H9 (cell line): ENCODE results near the gene OR2T6. TPM values are rescaled to one million over a fixed set of nuclear protein-coding genes. Genes with fewer than 3 reads are reported as not detected.
"Not testable (repeated sequence)": the region's sequence is repeated elsewhere in the genome, so short reads cannot be mapped to it uniquely, and the experiment has no call there.

ENCODE experiments used
- DNase-seq: peaks from one replicate; pipeline ENCODE4 v3.0.0-alpha.2; 2017
- H2AFZ ChIP-seq: one replicate; pipeline ENCODE4 v1.6.1; 2013; ENCODE audit warnings: mild to moderate bottlenecking, low read length, control low read depth, moderate library complexity
- H2AK5ac ChIP-seq: 2 replicates; pipeline ENCODE4 v1.6.1; 2013; ENCODE audit warnings: low read length, control low read depth, mixed read lengths; ENCODE audit not compliant: insufficient read length
- H2BK120ac ChIP-seq: one replicate; pipeline ENCODE4 v1.6.1; 2013; ENCODE audit warnings: low read depth, mild to moderate bottlenecking, low read length, control low read depth, inconsistent platforms; ENCODE audit not compliant: poor library complexity, severe bottlenecking
- H2BK12ac ChIP-seq: 2 replicates; pipeline ENCODE4 v1.6.1; 2013; ENCODE audit warnings: low read length, control low read depth, mixed read lengths, low read depth; ENCODE audit not compliant: insufficient read length
- H2BK15ac ChIP-seq: 2 replicates; pipeline ENCODE4 v1.6.1; 2013; ENCODE audit warnings: low read depth, low read length, control low read depth
- H2BK20ac ChIP-seq: one replicate; pipeline ENCODE4 v1.6.1; 2013; ENCODE audit warnings: low read depth, mild to moderate bottlenecking, low read length, control low read depth, inconsistent platforms; ENCODE audit not compliant: poor library complexity, severe bottlenecking
- H2BK5ac ChIP-seq: 2 replicates; pipeline ENCODE4 v1.6.1; 2013; ENCODE audit warnings: low read length, control low read depth, mixed read lengths; ENCODE audit not compliant: insufficient read length
- H3K14ac ChIP-seq: 2 replicates; pipeline ENCODE4 v1.6.1; 2013; ENCODE audit warnings: low read length, control low read depth; ENCODE audit not compliant: insufficient read depth
- H3K18ac ChIP-seq: 2 replicates; pipeline ENCODE4 v1.6.1; 2013; ENCODE audit warnings: low read depth, mild to moderate bottlenecking, mixed read lengths, low read length, control low read depth; ENCODE audit not compliant: insufficient read length
- H3K23ac ChIP-seq: 2 replicates; pipeline ENCODE4 v1.6.1; 2013; ENCODE audit warnings: low read length, control low read depth, mixed read lengths, low read depth; ENCODE audit not compliant: insufficient read length
- H3K23me2 ChIP-seq: 2 replicates; pipeline ENCODE4 v1.6.1; 2013; ENCODE audit warnings: low read depth, mild to moderate bottlenecking, mixed read lengths, low read length, control low read depth; ENCODE audit not compliant: insufficient read length, poor library complexity, severe bottlenecking
- H3K27ac ChIP-seq: 2 replicates; pipeline ENCODE4 v1.5.1; 2013; ENCODE audit warnings: low read length, control low read depth, mixed read lengths, low read depth; ENCODE audit not compliant: insufficient read length
- H3K27me3 ChIP-seq: 2 replicates; pipeline ENCODE4 v1.6.1; 2013; ENCODE audit warnings: low read length, control low read depth, inconsistent platforms; ENCODE audit not compliant: insufficient read depth
- H3K4ac ChIP-seq: 2 replicates; pipeline ENCODE4 v1.6.1; 2013; ENCODE audit warnings: low read depth, mild to moderate bottlenecking, control low read depth, inconsistent platforms, low read length, moderate library complexity
- H3K4me1 ChIP-seq: 2 replicates; pipeline ENCODE4 v1.6.1; 2013; ENCODE audit warnings: low read length, control low read depth, inconsistent platforms; ENCODE audit not compliant: insufficient read depth
- H3K4me2 ChIP-seq: 2 replicates; pipeline ENCODE4 v1.6.1; 2013; ENCODE audit warnings: low read length, control low read depth, mixed read lengths; ENCODE audit not compliant: insufficient read length, insufficient read depth
- H3K56ac ChIP-seq: 2 replicates; pipeline ENCODE4 v1.6.1; 2013; ENCODE audit warnings: low read depth, mild to moderate bottlenecking, mixed read lengths, low read length, control low read depth; ENCODE audit not compliant: insufficient read length
- H3K79me1 ChIP-seq: 2 replicates; pipeline ENCODE4 v1.6.1; 2013; ENCODE audit warnings: low read depth, mild to moderate bottlenecking, moderate library complexity, low read length, control low read depth, inconsistent platforms; ENCODE audit not compliant: insufficient read depth, poor library complexity, severe bottlenecking
- H3K79me2 ChIP-seq: 2 replicates; pipeline ENCODE4 v1.6.1; 2013; ENCODE audit warnings: low read length, control low read depth, inconsistent platforms; ENCODE audit not compliant: insufficient read depth
- H3K9ac ChIP-seq: 2 replicates; pipeline ENCODE4 v1.6.1; 2013; ENCODE audit warnings: low read length, control low read depth, mixed read lengths; ENCODE audit not compliant: insufficient read length; ENCODE audit errors: extremely low read depth
- H3K9me3 ChIP-seq: one replicate; pipeline ENCODE4 v1.6.1; 2013; ENCODE audit warnings: low read depth, low read length, inconsistent platforms; ENCODE audit not compliant: control insufficient read depth
- H3T11ph ChIP-seq: one replicate; pipeline ENCODE4 v1.6.1; 2013; ENCODE audit warnings: mild to moderate bottlenecking, low read length, control low read depth, inconsistent platforms
- H4K20me1 ChIP-seq: one replicate; pipeline ENCODE4 v1.6.1; 2013; ENCODE audit not compliant: control insufficient read depth, insufficient read length, insufficient read depth
- H4K5ac ChIP-seq: 2 replicates; pipeline ENCODE4 v1.6.1; 2013; ENCODE audit warnings: low read depth, mild to moderate bottlenecking, mixed read lengths, low read length, control low read depth; ENCODE audit not compliant: insufficient read length
- H4K8ac ChIP-seq: replicated peaks from 2 replicates; pipeline ENCODE4 v1.6.1; 2013; ENCODE audit warnings: low read length, control low read depth, mixed read lengths, low read depth; ENCODE audit not compliant: insufficient read length
- H4K91ac ChIP-seq: 2 replicates; pipeline ENCODE4 v1.6.1; 2013; ENCODE audit warnings: low read depth, mild to moderate bottlenecking, moderate library complexity, mixed read lengths, low read length, control low read depth; ENCODE audit not compliant: insufficient read length
- H3K27ac Mint-ChIP-seq, 3 experiments: 2 replicates in 2 of 3; 3 replicates in 1 of 3; pipeline ENCODE4 v1.8.0; 2020 to 2021; ENCODE audit warnings: mixed read lengths in 3 of 3, mild to moderate bottlenecking in 1 of 3, moderate library complexity in 1 of 3
- H3K27me3 Mint-ChIP-seq: 2 replicates; pipeline ENCODE4 v1.8.0; 2021; ENCODE audit warnings: low read depth, mild to moderate bottlenecking, moderate library complexity, mixed read lengths
- H3K36me3 Mint-ChIP-seq, 3 experiments: 2 replicates in 2 of 3; 3 replicates in 1 of 3; pipeline ENCODE4 v1.8.0; 2020 to 2021; ENCODE audit warnings: low read depth in 3 of 3, mixed read lengths in 3 of 3; ENCODE audit not compliant: insufficient read depth in 1 of 3
- H3K4me1 Mint-ChIP-seq, 2 experiments: 2 replicates each; pipeline ENCODE4 v1.8.0; 2020; ENCODE audit warnings: mixed read lengths in 2 of 2
- H3K4me3 Mint-ChIP-seq, 2 experiments: 2 replicates in 1 of 2; 3 replicates in 1 of 2; pipeline ENCODE4 v1.8.0; 2020 to 2021; ENCODE audit warnings: mild to moderate bottlenecking in 2 of 2, mixed read lengths in 2 of 2, moderate library complexity in 1 of 2
- H3K9me3 Mint-ChIP-seq, 2 experiments: 2 replicates in 1 of 2; 3 replicates in 1 of 2; pipeline ENCODE4 v1.8.0; 2020; ENCODE audit warnings: mild to moderate bottlenecking in 2 of 2, mixed read lengths in 2 of 2, moderate library complexity in 1 of 2
- WGBS: extraction: QIAGEN DNeasy Blood & Tissue Kit; methylation state at CpG from one replicate; pipeline ENCODE4 v1.1.7; 2013; ENCODE audit warnings: missing lambda C conversion rate, low lambda C conversion rate, mixed read lengths; ENCODE audit not compliant: insufficient read length; ENCODE audit errors: extremely low coverage; 5-methylcytosine and 5-hydroxymethylcytosine counted together
- total RNA-seq: library from RNA; stranded (reverse); gene quantifications from 2 replicates; pipeline ENCODE4 v1.2.1, GENCODE V29; 2021
- TF ChIP-seq, protein P1 (sequence below): fragments of 200-600 bp; sonication (generic); conservative IDR thresholded peaks from 3 replicates; pipeline ENCODE4 v1.8.0; 2021; ENCODE audit warnings: antibody characterized with exemption, mild to moderate bottlenecking

The OR2T6 gene
- total RNA-seq, 1 experiment from 2014 or later = not detected

GRCh38 chr1:248421384-248421783, 45.8 kb downstream of the OR2T6 start:
- no peak overlapping the region for H4K91ac ChIP-seq
- WGBS = no CpG with 5 or more reads among the region's 1 CpG
- peaks cover 48% of the 10 kb centered on the region for H3K9me3 ChIP-seq
- no peak overlapping the region for H3K23ac ChIP-seq
- TF ChIP-seq, protein P1, sequence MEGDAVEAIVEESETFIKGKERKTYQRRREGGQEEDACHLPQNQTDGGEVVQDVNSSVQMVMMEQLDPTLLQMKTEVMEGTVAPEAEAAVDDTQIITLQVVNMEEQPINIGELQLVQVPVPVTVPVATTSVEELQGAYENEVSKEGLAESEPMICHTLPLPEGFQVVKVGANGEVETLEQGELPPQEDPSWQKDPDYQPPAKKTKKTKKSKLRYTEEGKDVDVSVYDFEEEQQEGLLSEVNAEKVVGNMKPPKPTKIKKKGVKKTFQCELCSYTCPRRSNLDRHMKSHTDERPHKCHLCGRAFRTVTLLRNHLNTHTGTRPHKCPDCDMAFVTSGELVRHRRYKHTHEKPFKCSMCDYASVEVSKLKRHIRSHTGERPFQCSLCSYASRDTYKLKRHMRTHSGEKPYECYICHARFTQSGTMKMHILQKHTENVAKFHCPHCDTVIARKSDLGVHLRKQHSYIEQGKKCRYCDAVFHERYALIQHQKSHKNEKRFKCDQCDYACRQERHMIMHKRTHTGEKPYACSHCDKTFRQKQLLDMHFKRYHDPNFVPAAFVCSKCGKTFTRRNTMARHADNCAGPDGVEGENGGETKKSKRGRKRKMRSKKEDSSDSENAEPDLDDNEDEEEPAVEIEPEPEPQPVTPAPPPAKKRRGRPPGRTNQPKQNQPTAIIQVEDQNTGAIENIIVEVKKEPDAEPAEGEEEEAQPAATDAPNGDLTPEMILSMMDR = no peak
- no peak overlapping the region for H3K4ac ChIP-seq
- H2BK20ac ChIP-seq = no peak overlapping the region
- Mint-ChIP-seq H3K4me3 (no peak overlapping the region), H3K9me3 (peaks cover 80 to 82% of the 10 kb centered on the region in 2 experiments), H3K27ac (no peak overlapping the region), H3K36me3 (peaks cover 5 to 21% (median 6%) of the 10 kb centered on the region in 3 experiments; a peak in 4 of 7 replicates), H3K4me1 (no peaks in the 10 kb centered on the region), H3K27me3 (peaks cover 4% of the 10 kb centered on the region; the same call in 1 of the 2 replicates)
- H3K27me3 ChIP-seq = no peaks in the 10 kb centered on the region
- H3K27ac ChIP-seq = no peak overlapping the region
- no peaks in the 10 kb centered on the region for H3K79me1 ChIP-seq
- no peaks in the 10 kb centered on the region for H3K79me2 ChIP-seq
- H2AK5ac ChIP-seq = no peak overlapping the region
- no peak overlapping the region for H3K56ac ChIP-seq
- no peak for DNase-seq
- no peak overlapping the region for H2BK5ac ChIP-seq
- no peak overlapping the region for H4K8ac ChIP-seq
- no peak overlapping the region for H3K14ac ChIP-seq
- no peaks in the 10 kb centered on the region for H3K4me1 ChIP-seq
- H4K5ac ChIP-seq = no peak overlapping the region
- H3T11ph ChIP-seq = no peak overlapping the region
- H2BK15ac ChIP-seq = no peak overlapping the region
- no peaks in the 10 kb centered on the region for H3K23me2 ChIP-seq
- no peak overlapping the region for H2BK12ac ChIP-seq
- H2AFZ ChIP-seq = no peak overlapping the region
- H3K18ac ChIP-seq = no peak overlapping the region
- no peak overlapping the region for H2BK120ac ChIP-seq
- no peak overlapping the region for H3K4me2 ChIP-seq
- no peaks in the 10 kb centered on the region for H4K20me1 ChIP-seq
- H3K9ac ChIP-seq = no peak overlapping the region

DNA sequence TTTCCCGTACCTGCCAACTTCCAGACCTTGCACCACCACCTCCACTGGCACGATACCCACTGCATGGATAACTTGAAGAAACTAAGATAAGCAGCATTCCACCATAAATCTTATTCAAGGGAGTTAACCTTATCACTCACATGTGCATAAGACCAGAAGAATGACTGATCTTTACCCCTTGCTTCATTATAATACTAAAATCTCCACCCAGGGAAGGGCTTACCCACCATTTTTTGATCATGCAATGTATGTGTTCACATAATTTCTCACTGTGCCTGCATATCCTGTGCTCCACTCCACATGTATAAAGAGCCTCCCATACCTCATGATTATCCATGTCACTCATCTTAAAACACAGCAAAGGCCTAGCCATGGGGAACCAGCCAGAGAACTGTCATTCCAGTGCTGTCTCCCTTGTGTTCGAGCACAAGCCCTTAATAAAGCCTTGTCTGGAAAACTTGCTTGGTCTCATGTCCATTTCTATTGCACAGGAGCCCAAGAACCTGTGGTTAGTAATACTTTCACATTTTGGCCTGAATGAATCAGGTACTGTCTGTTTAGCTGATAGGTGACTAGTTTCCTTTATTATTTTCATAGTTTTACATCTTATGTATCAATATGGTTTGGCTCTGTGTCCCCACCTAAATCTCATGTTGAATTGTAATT, 52.1 kb downstream of the OR2T6 start:
- H3K4me1 ChIP-seq, H3K4ac ChIP-seq, H3K27me3 Mint-ChIP-seq, H2BK12ac ChIP-seq, H3K23me2 ChIP-seq, H2BK20ac ChIP-seq, H2AFZ ChIP-seq, DNase-seq, H3K79me1 ChIP-seq, H3K23ac ChIP-seq, H2BK5ac ChIP-seq, H3K56ac ChIP-seq, H3K4me2 ChIP-seq, H4K20me1 ChIP-seq, H2BK120ac ChIP-seq, H4K91ac ChIP-seq, H4K8ac ChIP-seq, H3K27me3 ChIP-seq, H3K27ac Mint-ChIP-seq, H4K5ac ChIP-seq, H3K14ac ChIP-seq, H3K4me3 Mint-ChIP-seq, H3K27ac ChIP-seq, H3K4me1 Mint-ChIP-seq, H3K79me2 ChIP-seq, H2AK5ac ChIP-seq, H3K9ac ChIP-seq, H3T11ph ChIP-seq, H3K18ac ChIP-seq, H2BK15ac ChIP-seq: not testable (repeated sequence)
- WGBS = no CpG with 5 or more reads among the region's 3 CpGs
- peaks cover 76 to 78% of the 10 kb centered on the region in 2 experiments for H3K9me3 Mint-ChIP-seq
- H3K9me3 ChIP-seq = peaks cover 38% of the 10 kb centered on the region
- H3K36me3 Mint-ChIP-seq = peaks cover 0 to 26% (median 7%) of the 10 kb centered on the region in 3 experiments; a peak in 6 of 7 replicates
